Trophoblast cell (in vitro differentiated cells and primary cell): ENCODE results near the gene TMEM38A.

Experiments used
- DNase-seq, 2 donors: peaks; one replicate each; pipeline ENCODE4 v3.0.0-alpha.2; 2016
- H2AFZ ChIP-seq: 2 replicates; pipeline ENCODE4 v1.6.1; 2013; ENCODE audit warnings: low read length, moderate library complexity, mild to moderate bottlenecking; ENCODE audit not compliant: insufficient read depth, poor library complexity
- H2AK5ac ChIP-seq: 2 replicates; pipeline ENCODE4 v1.6.1; 2013; ENCODE audit warnings: mild to moderate bottlenecking, low read length
- H2BK120ac ChIP-seq: 2 replicates; pipeline ENCODE4 v1.6.1; 2013; ENCODE audit warnings: low read length, mild to moderate bottlenecking, moderate library complexity; ENCODE audit not compliant: insufficient read depth, poor library complexity
- H2BK12ac ChIP-seq: 2 replicates; pipeline ENCODE4 v1.6.1; 2013; ENCODE audit warnings: mild to moderate bottlenecking, low read length, moderate library complexity
- H2BK5ac ChIP-seq: 2 replicates; pipeline ENCODE4 v1.6.1; 2013; ENCODE audit warnings: low read length, low read depth, moderate library complexity, mild to moderate bottlenecking; ENCODE audit not compliant: poor library complexity
- H3K14ac ChIP-seq: 2 replicates; pipeline ENCODE4 v1.6.1; 2013; ENCODE audit warnings: mild to moderate bottlenecking, low read length
- H3K18ac ChIP-seq: 2 replicates; pipeline ENCODE4 v1.6.1; 2013; ENCODE audit warnings: mild to moderate bottlenecking, low read length
- H3K23ac ChIP-seq: 2 replicates; pipeline ENCODE4 v1.6.1; 2013; ENCODE audit warnings: low read length
- H3K27ac ChIP-seq: 2 replicates; pipeline ENCODE4 v1.5.1; 2013; ENCODE audit warnings: low read depth, mild to moderate bottlenecking, inconsistent platforms, low read length, moderate library complexity
- H3K27me3 ChIP-seq: 2 replicates; pipeline ENCODE4 v1.6.1; 2013; ENCODE audit warnings: inconsistent platforms, mild to moderate bottlenecking, low read length, moderate library complexity; ENCODE audit not compliant: insufficient read depth
- H3K36me3 ChIP-seq, 2 experiments: 1 replicate in 1 of 2; 2 replicates in 1 of 2; pipeline ENCODE4 v1.6.1; 2013; ENCODE audit warnings: low read length in 2 of 2, mild to moderate bottlenecking in 2 of 2, moderate library complexity in 1 of 2; ENCODE audit not compliant: insufficient read depth in 2 of 2, control insufficient read depth in 1 of 2
- H3K4ac ChIP-seq: 2 replicates; pipeline ENCODE4 v1.6.1; 2013; ENCODE audit warnings: low read depth, mild to moderate bottlenecking, low read length, moderate library complexity
- H3K4me1 ChIP-seq, 2 experiments: 1 replicate in 1 of 2; 2 replicates in 1 of 2; pipeline ENCODE4 v1.6.1; 2013; ENCODE audit warnings: low read length in 2 of 2, mild to moderate bottlenecking in 2 of 2, moderate library complexity in 1 of 2; ENCODE audit not compliant: insufficient read depth in 2 of 2, control insufficient read depth in 1 of 2
- H3K4me2 ChIP-seq: 2 replicates; pipeline ENCODE4 v1.6.1; 2013; ENCODE audit warnings: inconsistent platforms, mild to moderate bottlenecking, low read length, moderate library complexity
- H3K4me3 ChIP-seq: 2 replicates; pipeline ENCODE4 v1.5.1; 2013; ENCODE audit warnings: mild to moderate bottlenecking, low read depth, low read length, inconsistent platforms
- H3K79me1 ChIP-seq: one replicate; pipeline ENCODE4 v1.6.1; 2013; ENCODE audit warnings: low read length
- H3K79me2 ChIP-seq: 2 replicates; pipeline ENCODE4 v1.6.1; 2013; ENCODE audit warnings: low read length, mild to moderate bottlenecking; ENCODE audit not compliant: control insufficient read depth, insufficient read depth, poor library complexity
- H3K9ac ChIP-seq: 2 replicates; pipeline ENCODE4 v1.6.1; 2013; ENCODE audit warnings: mild to moderate bottlenecking, low read length
- H3K9me3 ChIP-seq: 2 replicates; pipeline ENCODE4 v1.6.1; 2013; ENCODE audit warnings: low read depth, mild to moderate bottlenecking, control low read depth, inconsistent platforms, low read length; ENCODE audit not compliant: insufficient read depth
- H4K12ac ChIP-seq: 2 replicates; pipeline ENCODE4 v1.6.1; 2013; ENCODE audit warnings: low read depth, mild to moderate bottlenecking, low read length, moderate library complexity
- H4K8ac ChIP-seq: 2 replicates; pipeline ENCODE4 v1.6.1; 2013; ENCODE audit warnings: low read depth, mild to moderate bottlenecking, low read length, moderate library complexity
- H4K91ac ChIP-seq: one replicate; pipeline ENCODE4 v1.6.1; 2013; ENCODE audit warnings: low read depth, mild to moderate bottlenecking, low read length, moderate library complexity
- WGBS: extraction: QIAGEN DNeasy Blood & Tissue Kit; methylation state at CpG from one replicate; pipeline ENCODE4 v1.1.7; 2013; ENCODE audit warnings: missing lambda C conversion rate; ENCODE audit not compliant: insufficient read length, insufficient coverage; ENCODE audit errors: extremely low coverage; 5-methylcytosine and 5-hydroxymethylcytosine counted together

The TMEM38A gene

GRCh38 chr19:16657384-16657783 is 3.6 kb upstream of the TMEM38A start:
- H2AK5ac ChIP-seq: no peak overlapping the region

GRCh38 chr19:16659464-16659831 is 1.5 kb upstream of the TMEM38A start:
- peaks cover 13% of the 10 kb centered on the region for H3K79me1 ChIP-seq
- peak overlapping the region; percentile 35 for H2AK5ac ChIP-seq
- peak overlapping the region; percentile 58 for H4K12ac ChIP-seq
- H2BK5ac ChIP-seq: peak overlapping the region; percentile 83
- H4K91ac ChIP-seq: peak overlapping the region; percentile 59
- peak overlapping the region; percentile 99 for H3K4ac ChIP-seq
- peak overlapping the region; percentile 43 for H2AFZ ChIP-seq
- no peak overlapping the region for H3K23ac ChIP-seq
- peak overlapping the region; percentile 77 for H3K14ac ChIP-seq
- peak overlapping the region; percentile 70 for H4K8ac ChIP-seq
- H3K36me3 ChIP-seq: peaks cover 25 to 31% of the 10 kb centered on the region in 2 experiments
- peaks cover 12% of the 10 kb centered on the region for H3K79me2 ChIP-seq
- peak overlapping the region; percentile 61 for H2BK120ac ChIP-seq
- peak overlapping the region; percentile 98 for H3K4me2 ChIP-seq
- peak overlapping the region; percentile 89 for H3K4me3 ChIP-seq
- peaks cover 3% of the 10 kb centered on the region for H3K9me3 ChIP-seq
- DNase-seq: no peak
- peak overlapping the region; percentile 32 for H2BK12ac ChIP-seq
- no peak overlapping the region for H3K27ac ChIP-seq
- WGBS: no CpG with 5 or more reads among the region's 14 CpGs
- peaks cover 5% of the 10 kb centered on the region for H3K27me3 ChIP-seq
- peak overlapping the region; percentile 89 for H3K9ac ChIP-seq
- peak overlapping the region; percentile 95 for H3K18ac ChIP-seq
- H3K4me1 ChIP-seq: peaks cover 15 to 19% of the 10 kb centered on the region in 2 experiments

More at GRCh38 chr19:16657384-16657783, 3.6 kb upstream of the TMEM38A start:
- Histone ChIP-seq H3K79me1 (peaks cover 13% of the 10 kb centered on the region), H4K12ac (no peak overlapping the region), H3K4ac (no peak overlapping the region), H3K9me3 (peaks cover 3% of the 10 kb centered on the region), H3K36me3 (peaks cover 42 to 50% of the 10 kb centered on the region in 2 experiments), H2AFZ (no peak overlapping the region), H2BK120ac (no peak overlapping the region), H3K9ac (no peak overlapping the region), H3K23ac (no peak overlapping the region), H3K27me3 (peaks cover 5% of the 10 kb centered on the region), H3K79me2 (peaks cover 12% of the 10 kb centered on the region), H2BK12ac (no peak overlapping the region), H3K4me2 (no peak overlapping the region), H4K8ac (no peak overlapping the region), H3K27ac (no peak overlapping the region), H3K4me1 (peaks cover 15 to 19% of the 10 kb centered on the region in 2 experiments), H2BK5ac (no peak overlapping the region), H3K14ac (no peak overlapping the region), H4K91ac (no peak overlapping the region), H3K18ac (no peak overlapping the region), H3K4me3 (no peak overlapping the region)
- no peak for DNase-seq
- no CpG with 5 or more reads among the region's 5 CpGs for WGBS

- Histone ChIP-seq H3K18ac (peak within 1 kb of the TSS; percentile 95), H2AK5ac (peak within 1 kb of the TSS; percentile 81), H2BK12ac (peak within 1 kb of the TSS; percentile 62), H3K36me3 (peaks cover 25 to 26% of the 10 kb centered on the region in 2 experiments), H3K79me1 (peaks cover 13% of the 10 kb centered on the region), H3K9me3 (peaks cover 3% of the 10 kb centered on the region), H3K23ac (no peak within 1 kb of the TSS), H3K4me1 (peaks cover 15 to 19% of the 10 kb centered on the region in 2 experiments), H2BK5ac (peak within 1 kb of the TSS; percentile 90), H3K79me2 (peaks cover 12% of the 10 kb centered on the region), H2AFZ (peak within 1 kb of the TSS; percentile 96), H3K27ac (peak within 1 kb of the TSS; percentile 84), H4K91ac (peak within 1 kb of the TSS; percentile 94), H3K14ac (peak within 1 kb of the TSS; percentile 95), H3K27me3 (peaks cover 5% of the 10 kb centered on the region), H3K4me2 (peak within 1 kb of the TSS; percentile 98), H3K4me3 (peak within 1 kb of the TSS; percentile 89), H2BK120ac (peak within 1 kb of the TSS; percentile 85), H4K8ac (peak within 1 kb of the TSS; percentile 99), H3K4ac (peak within 1 kb of the TSS; percentile 99), H4K12ac (peak within 1 kb of the TSS; percentile 97), H3K9ac (peak within 1 kb of the TSS; percentile 94)
- no CpG with 5 or more reads among the region's 60 CpGs for WGBS
- DNase-seq: peak; percentile 95
Observed at GRCh38 chr19:16659832-16660708, 869 bp upstream of the TMEM38A start, which contains the start of gene SMIM7. SMIM7 (minus strand) TSS chr19:16660144; CDS start chr19:16660110, 34 bp downstream.

- Histone ChIP-seq H3K4me1 (peaks cover 15 to 19% of the 10 kb centered on the region in 2 experiments), H3K4me3 (peak overlapping the region; percentile 66), H3K4ac (no peak overlapping the region), H2BK12ac (no peak overlapping the region), H4K8ac (peak overlapping the region; percentile 33), H3K18ac (no peak overlapping the region), H3K9me3 (peaks cover 3% of the 10 kb centered on the region), H2BK120ac (no peak overlapping the region), H3K4me2 (peak overlapping the region; percentile 90), H2AFZ (peak overlapping the region; percentile 23), H3K79me2 (peaks cover 12% of the 10 kb centered on the region), H4K12ac (no peak overlapping the region), H2BK5ac (no peak overlapping the region), H3K27ac (no peak overlapping the region), H3K14ac (no peak overlapping the region), H4K91ac (peak overlapping the region; percentile 26), H3K27me3 (peaks cover 5% of the 10 kb centered on the region), H3K79me1 (peaks cover 13% of the 10 kb centered on the region), H3K9ac (no peak overlapping the region), H3K23ac (no peak overlapping the region), H2AK5ac (no peak overlapping the region), H3K36me3 (peaks cover 14 to 16% of the 10 kb centered on the region in 2 experiments)
- no CpG with 5 or more reads among the region's 31 CpGs for WGBS
- peak in 1 of 2 donors; percentile 15 for DNase-seq
Observed at GRCh38 chr19:16661480-16662034, 618 bp downstream of the TMEM38A start.
